GM21528 (cell line): Measurements from ENCODE around the gene NR1H2.
A peak's percentile ranks its signal among the peaks of the same experiment; 100 is the strongest.

Experiments used
- ATAC-seq: cut with Tn5 transposase; IDR thresholded peaks from one replicate; pipeline ENCODE4 v1.9.1; 2021; ENCODE audit warnings: mild to moderate bottlenecking, moderate library complexity; ENCODE audit not compliant: unreplicated experiment, low FRiP score

The NR1H2 gene

DNA sequence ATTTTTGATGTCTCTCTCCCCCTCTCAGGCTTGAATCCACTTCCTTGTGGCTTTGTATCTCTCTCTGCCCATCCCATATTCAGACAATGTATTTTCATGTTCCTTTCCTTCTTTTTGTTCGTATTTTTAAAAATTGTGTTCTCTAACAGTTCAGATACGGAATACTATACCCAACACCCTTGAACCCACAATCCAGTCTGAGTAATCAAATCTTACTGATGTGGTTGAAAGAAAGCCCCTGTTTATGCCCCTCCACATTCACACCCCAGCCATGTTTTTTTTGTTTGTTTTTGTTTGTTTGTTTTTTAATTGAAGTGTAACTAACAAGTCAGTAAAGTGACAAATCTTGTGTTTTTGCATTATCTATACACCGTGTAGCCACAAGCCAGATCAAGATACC is 43.9 kb downstream of the NR1H2 start:
- no peak for ATAC-seq

- no peak for ATAC-seq
These were observed 44.6 kb downstream of the NR1H2 start for GRCh38 chr19:50420808-50421207.

DNA sequence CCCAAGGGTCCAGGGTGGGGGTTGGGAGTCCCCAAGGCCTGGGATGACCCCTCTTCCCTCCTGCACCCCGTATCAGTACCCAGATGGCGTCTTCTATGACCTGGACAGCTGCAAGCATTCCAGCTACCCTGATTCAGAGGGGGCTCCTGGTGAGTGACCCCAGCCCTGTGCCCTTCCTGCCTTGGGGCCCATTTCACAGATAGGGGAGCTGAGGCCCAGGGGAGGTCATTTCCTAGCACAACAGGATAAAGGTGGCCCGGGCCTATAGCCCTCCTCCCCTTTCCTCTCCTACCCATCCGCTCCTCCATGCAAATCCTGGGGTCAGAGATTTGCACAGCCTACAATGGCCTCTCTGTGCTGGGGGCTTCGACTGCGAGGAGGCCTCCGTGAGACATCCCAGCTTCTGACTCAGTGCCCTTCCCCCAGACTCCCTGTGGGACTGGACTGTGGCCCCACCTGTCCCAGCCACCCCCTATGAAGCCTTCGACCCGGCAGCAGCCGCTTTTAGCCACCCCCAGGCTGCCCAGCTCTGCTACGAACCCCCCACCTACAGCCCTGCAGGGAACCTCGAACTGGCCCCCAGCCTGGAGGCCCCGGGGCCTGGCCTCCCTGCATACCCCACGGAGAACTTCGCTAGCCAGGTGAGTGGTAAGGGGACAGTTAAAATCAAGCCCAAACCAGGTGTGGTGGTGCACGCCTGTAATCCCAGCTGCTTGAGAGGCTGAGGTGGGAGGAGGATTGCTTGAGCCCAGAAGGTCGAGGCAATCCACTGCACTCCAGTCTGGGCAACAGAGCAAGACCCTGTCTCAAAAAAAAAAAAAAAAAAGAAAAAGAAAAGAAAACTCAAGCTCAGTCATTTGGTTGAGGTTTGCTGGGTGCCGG is 46.4 kb downstream of the NR1H2 start:
- no peak for ATAC-seq

- ATAC-seq: no peak
These were observed 47.2 kb downstream of the NR1H2 start for GRCh38 chr19:50423279-50424113.

DNA sequence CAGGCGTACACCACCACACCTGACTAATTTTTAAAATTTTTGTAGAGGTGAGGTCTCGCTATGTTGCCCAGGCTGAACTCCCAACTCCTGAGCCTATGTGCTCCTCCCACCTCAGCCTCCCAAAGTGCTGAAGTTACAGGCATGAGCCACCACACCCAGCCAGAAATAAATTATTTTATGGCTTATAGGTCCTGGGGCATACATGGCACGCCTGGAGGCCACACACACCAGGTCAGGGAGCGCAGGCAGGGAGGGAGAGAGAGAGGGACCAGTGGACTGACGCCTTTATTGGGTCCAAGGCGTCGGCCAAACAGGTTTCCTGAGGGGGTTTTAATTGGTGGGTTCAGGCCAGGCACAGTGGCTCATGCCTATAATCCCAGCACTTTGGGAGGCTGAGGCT is 49.3 kb downstream of the NR1H2 start:
- no peak for ATAC-seq

- no peak for ATAC-seq
These were observed 51.2 kb downstream of the NR1H2 start for GRCh38 chr19:50427318-50427925.

GRCh38 chr19:50427997-50428425 is 51.8 kb downstream of the NR1H2 start:
- no peak for ATAC-seq

DNA sequence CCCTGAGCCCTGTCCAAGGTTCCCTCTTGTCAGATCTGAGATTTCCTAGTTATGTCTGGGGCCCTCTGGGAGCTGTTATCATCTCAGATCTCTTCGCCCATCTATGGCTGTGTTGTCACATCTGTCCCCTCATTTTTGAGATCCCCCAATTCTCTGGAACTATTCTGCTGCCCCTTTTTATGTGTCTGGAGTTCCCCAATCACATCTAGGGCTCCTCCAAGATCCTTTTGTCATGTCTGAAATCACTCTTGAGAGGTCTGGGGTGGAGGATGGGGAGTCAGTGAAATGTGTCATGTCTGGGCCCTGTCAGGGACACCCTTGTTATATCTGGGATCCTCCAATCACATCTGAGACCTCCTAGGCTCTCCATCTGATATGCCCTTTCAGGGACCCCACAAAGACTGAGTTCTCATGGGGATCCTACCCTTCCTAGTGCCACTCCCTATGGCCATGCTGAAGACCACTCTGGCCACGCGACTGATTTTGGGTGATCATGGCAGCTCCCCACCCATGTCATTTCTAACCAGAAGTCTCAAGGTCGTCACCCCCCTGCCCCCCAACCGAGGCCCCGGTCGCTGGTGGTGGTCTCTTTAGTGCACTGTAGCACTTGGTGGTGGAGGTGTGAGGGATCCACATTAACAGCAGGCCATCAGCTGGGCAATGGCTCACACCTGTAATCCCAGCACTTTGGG is 52.7 kb downstream of the NR1H2 start:
- no peak for ATAC-seq

DNA sequence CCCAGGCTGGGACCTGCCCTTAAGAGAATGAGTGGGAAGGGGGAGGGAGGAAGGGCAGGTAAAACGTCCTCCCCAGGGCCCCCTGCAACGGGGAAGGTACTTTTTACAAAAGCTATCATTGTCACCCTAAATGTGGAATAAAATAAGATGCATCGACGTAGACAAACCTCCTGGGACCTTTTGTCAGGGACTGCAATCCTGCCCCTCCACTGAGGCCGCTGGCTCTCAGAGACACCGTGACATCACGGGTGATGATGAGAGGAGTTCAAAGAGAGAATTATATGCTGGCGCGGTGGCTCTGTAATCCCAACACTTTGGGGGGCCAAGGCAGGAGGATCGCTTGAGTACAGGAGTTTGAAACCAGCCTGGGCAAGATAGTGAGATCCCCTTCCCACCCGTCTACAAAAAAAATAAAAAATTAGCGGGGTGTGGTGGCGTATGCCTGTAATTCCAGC is 54.7 kb downstream of the NR1H2 start:
- ATAC-seq: no peak

DNA sequence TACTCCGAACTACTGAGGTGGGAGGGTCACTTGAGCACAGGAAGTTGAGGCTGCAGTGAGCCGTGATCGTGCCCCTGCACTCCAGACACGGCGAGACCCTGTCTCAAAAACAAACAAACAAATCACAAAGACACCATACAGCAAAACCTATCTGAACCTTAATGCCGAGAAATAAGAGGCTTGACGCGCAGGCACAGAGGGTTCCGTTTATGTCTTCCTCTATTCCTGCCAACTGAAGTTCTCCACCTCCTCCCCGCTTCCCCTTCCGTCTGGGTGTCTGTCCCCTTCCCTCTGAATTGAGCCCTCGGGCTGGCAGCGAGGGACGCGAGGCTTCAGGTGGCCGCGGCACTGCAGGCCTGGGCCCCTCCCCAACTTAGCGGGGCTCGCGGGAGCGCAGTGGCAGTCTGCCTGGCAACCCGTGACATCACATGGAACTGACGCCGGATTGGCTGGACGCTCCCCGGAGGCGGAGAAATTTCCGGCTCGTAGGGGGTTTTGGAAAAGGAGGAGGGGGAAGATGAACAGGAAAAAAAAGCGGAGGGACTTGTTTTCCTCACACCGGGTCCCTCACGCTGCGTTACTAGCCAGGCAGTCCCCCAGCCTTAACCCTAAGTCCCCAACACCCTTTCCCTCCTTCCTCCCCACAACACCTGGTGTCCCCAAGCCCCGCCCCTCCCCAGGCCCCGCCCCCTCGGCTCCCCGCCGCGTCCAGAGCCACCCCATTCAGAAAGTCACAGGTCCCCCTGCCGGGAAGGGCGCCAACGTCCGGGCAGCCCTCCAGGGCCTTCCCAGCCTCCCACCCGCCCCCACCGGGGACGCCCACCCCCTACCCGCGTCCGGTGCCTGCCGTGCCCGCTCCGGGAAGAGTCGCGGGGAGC is 55.3 kb downstream of the NR1H2 start:
- ATAC-seq: peak; percentile 65

DNA sequence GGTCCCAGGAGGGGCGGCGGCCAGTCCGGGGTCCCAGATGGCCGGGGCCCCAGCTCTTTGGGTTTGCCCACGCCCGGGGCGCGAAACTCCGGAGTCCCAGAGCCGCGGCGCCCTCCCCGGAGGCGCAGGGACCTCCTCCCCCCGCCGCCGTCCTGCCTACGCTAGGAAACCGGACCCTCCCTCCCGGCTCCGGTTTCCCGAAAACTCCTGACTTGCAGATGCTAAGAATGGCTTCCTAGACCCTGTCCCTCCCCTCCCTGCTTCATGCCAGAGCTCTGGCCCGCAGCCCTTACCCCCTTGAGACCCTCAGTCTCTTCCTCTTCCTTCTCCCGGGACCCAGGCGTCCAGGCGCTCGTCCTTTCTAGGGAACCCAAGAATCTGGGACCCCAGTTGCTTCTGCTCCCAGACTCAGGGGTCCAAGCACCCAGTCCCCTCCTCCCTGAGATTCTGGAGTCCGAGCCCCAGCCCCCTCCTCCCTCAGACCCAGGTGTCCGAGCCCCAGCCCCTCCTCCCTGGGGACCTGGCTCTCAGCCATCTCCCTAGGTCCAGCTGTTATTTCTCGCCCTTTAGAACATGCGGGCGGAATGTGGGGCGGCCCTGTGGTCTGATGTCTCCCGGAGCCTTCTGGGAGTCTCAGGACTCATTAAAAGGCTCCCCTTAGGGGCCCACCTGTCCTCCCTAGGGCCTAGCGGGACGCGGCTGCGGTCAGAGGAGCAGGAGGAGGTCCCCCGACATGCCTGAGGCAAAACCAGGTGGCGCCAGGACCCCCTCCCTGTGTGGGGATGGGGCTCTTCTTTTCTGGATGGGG is 56.2 kb downstream of the NR1H2 start, which contains the start of gene MYBPC2:
Gene MYBPC2 (plus strand): TSS at position 672 of the 808 bp plus-strand sequence. CDS start 62 bp downstream, at position 734.
- ATAC-seq: no peak
